Hepatocyte (in vitro differentiated cells): ENCODE measurements around the gene FBXL17. TPM values are rescaled to one million over a fixed set of nuclear protein-coding genes. Genes with fewer than 3 reads are reported as not detected.

ENCODE experiments used
- DNase-seq: peaks from one replicate; pipeline ENCODE4 v3.0.0-alpha.2; 2016; ENCODE audit warnings: low spot score
- H2AFZ ChIP-seq: fragments of 200-600 bp; sonication (generic); 2 replicates; pipeline ENCODE4 v1.6.0; 2016; ENCODE audit warnings: antibody characterized with exemption, mild to moderate bottlenecking
- H3K27ac ChIP-seq: fragments of 200-600 bp; sonication (generic); 2 replicates; pipeline ENCODE4 v1.5.1; 2016; ENCODE audit warnings: mild to moderate bottlenecking
- H3K27me3 ChIP-seq: fragments of 200-600 bp; sonication (generic); 2 replicates; pipeline ENCODE4 v1.6.1; 2016
- H3K36me3 ChIP-seq: fragments of 200-600 bp; sonication (generic); replicated peaks from 2 replicates; pipeline ENCODE4 v1.5.1; 2016; ENCODE audit warnings: low read depth; ENCODE audit not compliant: insufficient read depth
- H3K4me1 ChIP-seq: fragments of 200-600 bp; sonication (generic); 2 replicates; pipeline ENCODE4 v1.5.1; 2016; ENCODE audit warnings: mild to moderate bottlenecking, moderate library complexity; ENCODE audit not compliant: insufficient read depth
- H3K4me2 ChIP-seq: fragments of 200-600 bp; sonication (generic); 2 replicates; pipeline ENCODE4 v1.6.0; 2016
- H3K4me3 ChIP-seq: fragments of 200-600 bp; sonication (generic); 2 replicates; pipeline ENCODE4 v1.5.1; 2016; ENCODE audit warnings: mild to moderate bottlenecking
- H3K79me2 ChIP-seq: fragments of 200-600 bp; sonication (generic); 2 replicates; pipeline ENCODE4 v1.6.0; 2017; ENCODE audit warnings: mild to moderate bottlenecking
- H3K9me2 ChIP-seq: fragments of 200-600 bp; sonication (generic); replicated peaks from 2 replicates; pipeline ENCODE4 v1.6.0; 2017; ENCODE audit warnings: mild to moderate bottlenecking; ENCODE audit not compliant: insufficient read depth
- H3K9me3 ChIP-seq: fragments of 200-600 bp; sonication (generic); 2 replicates; pipeline ENCODE4 v1.5.1; 2016; ENCODE audit warnings: low read depth, mild to moderate bottlenecking
- H4K20me1 ChIP-seq: fragments of 200-600 bp; sonication (generic); 2 replicates; pipeline ENCODE4 v1.6.0; 2016; ENCODE audit warnings: mild to moderate bottlenecking; ENCODE audit not compliant: insufficient read depth, poor library complexity, severe bottlenecking
- CTCF ChIP-seq: fragments of 200-600 bp; sonication (generic); IDR thresholded peaks from 2 replicates; pipeline ENCODE4 v1.5.1; 2016; ENCODE audit warnings: antibody characterized with exemption, mild to moderate bottlenecking; ENCODE audit not compliant: poor library complexity
- EZH2 ChIP-seq: fragments of 200-600 bp; sonication (generic); IDR thresholded peaks from 2 replicates; pipeline ENCODE4 v1.6.1; 2016; ENCODE audit warnings: antibody characterized with exemption, mild to moderate bottlenecking, borderline replicate concordance
- EZH2phosphoT487 ChIP-seq: fragments of 200-600 bp; sonication (generic); IDR thresholded peaks from one replicate; pipeline ENCODE4 v1.6.1; 2018; ENCODE audit warnings: antibody characterized with exemption, mild to moderate bottlenecking, low read depth, moderate library complexity; ENCODE audit not compliant: unreplicated experiment, severe bottlenecking
- WGBS: methylation state at CpG from one replicate; pipeline ENCODE4 v1.1.6; 2016; ENCODE audit warnings: low lambda C conversion rate; ENCODE audit errors: missing lambda C conversion rate; 5-methylcytosine and 5-hydroxymethylcytosine counted together
- polyA plus RNA-seq: library from polyadenylated mRNA; unstranded; fragments of >200 nt; fragmentation: Nextera tagmentation; extraction: Ambion mirVana; gene quantifications from 2 replicates; pipeline ENCODE4 v1.2.1, GENCODE V29; 2016
- total RNA-seq: library from RNA; depleted of rRNA; stranded (reverse); fragments of >200 nt; gene quantifications from 2 replicates; pipeline ENCODE4 v1.2.3, GENCODE V29; 2014

FBXL17 gene
- total and polyA plus RNA-seq, 2 experiments from 2014 or later = 12.5 to 18.2 TPM

GRCh38 chr5:107969847-107970246 lies 412.1 kb downstream of the FBXL17 start:
- no peak overlapping the region for H2AFZ ChIP-seq
- H4K20me1 ChIP-seq = no peaks in the 10 kb centered on the region
- H3K27ac ChIP-seq = no peak overlapping the region
- H3K4me3 ChIP-seq = no peak overlapping the region
- TF ChIP-seq CTCF (no peak), EZH2 (no peak), EZH2phosphoT487 (no peak)
- no peaks in the 10 kb centered on the region for H3K27me3 ChIP-seq
- no peaks in the 10 kb centered on the region for H3K36me3 ChIP-seq
- DNase-seq = no peak
- H3K4me2 ChIP-seq = no peak overlapping the region
- H3K9me2 ChIP-seq = no peaks in the 10 kb centered on the region
- no peaks in the 10 kb centered on the region for H3K4me1 ChIP-seq
- H3K9me3 ChIP-seq = no peaks in the 10 kb centered on the region
- no peaks in the 10 kb centered on the region for H3K79me2 ChIP-seq

GRCh38 chr5:107968998-107969397 lies 412.9 kb downstream of the FBXL17 start:
- H3K79me2 ChIP-seq = no peaks in the 10 kb centered on the region
- no peaks in the 10 kb centered on the region for H3K9me3 ChIP-seq
- H3K4me2 ChIP-seq = no peak overlapping the region
- H3K27ac ChIP-seq = no peak overlapping the region
- DNase-seq = no peak
- no peaks in the 10 kb centered on the region for H3K36me3 ChIP-seq
- H3K9me2 ChIP-seq = no peaks in the 10 kb centered on the region
- no peaks in the 10 kb centered on the region for H4K20me1 ChIP-seq
- TF ChIP-seq EZH2 (no peak), EZH2phosphoT487 (no peak), CTCF (no peak)
- WGBS = 80% methylated on average over 4 of the region's 4 CpGs
- no peaks in the 10 kb centered on the region for H3K4me1 ChIP-seq
- H3K4me3 ChIP-seq = no peak overlapping the region
- no peak overlapping the region for H2AFZ ChIP-seq
- no peaks in the 10 kb centered on the region for H3K27me3 ChIP-seq

- no peak overlapping the region for H3K4me2 ChIP-seq
- no peaks in the 10 kb centered on the region for H3K9me2 ChIP-seq
- no peak for TF ChIP-seq EZH2phosphoT487
- TF ChIP-seq CTCF = no peak
- TF ChIP-seq EZH2 = no peak
- H3K27me3 ChIP-seq = no peaks in the 10 kb centered on the region
- H4K20me1 ChIP-seq = no peaks in the 10 kb centered on the region
- no peak overlapping the region for H3K4me3 ChIP-seq
- H3K4me1 ChIP-seq = no peaks in the 10 kb centered on the region
- H3K36me3 ChIP-seq = no peaks in the 10 kb centered on the region
- H3K79me2 ChIP-seq = no peaks in the 10 kb centered on the region
- no peak overlapping the region for H3K27ac ChIP-seq
- DNase-seq = no peak
- no peaks in the 10 kb centered on the region for H3K9me3 ChIP-seq
- no peak overlapping the region for H2AFZ ChIP-seq
These were observed 413.5 kb downstream of the FBXL17 start for GRCh38 chr5:107968406-107968843.

GRCh38 chr5:107966201-107966600 lies 415.7 kb downstream of the FBXL17 start:
- no peak overlapping the region for H3K4me3 ChIP-seq
- TF ChIP-seq CTCF = no peak
- no peak for TF ChIP-seq EZH2
- TF ChIP-seq EZH2phosphoT487 = no peak
- no peaks in the 10 kb centered on the region for H3K9me2 ChIP-seq
- no peaks in the 10 kb centered on the region for H3K4me1 ChIP-seq
- WGBS = 93% methylated on average over 1 of the region's 1 CpG
- H4K20me1 ChIP-seq = no peaks in the 10 kb centered on the region
- no peak for DNase-seq
- no peaks in the 10 kb centered on the region for H3K79me2 ChIP-seq
- H3K4me2 ChIP-seq = no peak overlapping the region
- no peaks in the 10 kb centered on the region for H3K36me3 ChIP-seq
- H3K27ac ChIP-seq = no peak overlapping the region
- H2AFZ ChIP-seq = no peak overlapping the region
- H3K9me3 ChIP-seq = no peaks in the 10 kb centered on the region
- H3K27me3 ChIP-seq = no peaks in the 10 kb centered on the region
